HG03103 (cell line): ENCODE data around the gene STARD13.

Experiments
- ATAC-seq: cut with Tn5 transposase; IDR thresholded peaks from one replicate; pipeline ENCODE4 v1.9.1; 2021; ENCODE audit warnings: low read depth; ENCODE audit not compliant: unreplicated experiment

The STARD13 gene

DNA sequence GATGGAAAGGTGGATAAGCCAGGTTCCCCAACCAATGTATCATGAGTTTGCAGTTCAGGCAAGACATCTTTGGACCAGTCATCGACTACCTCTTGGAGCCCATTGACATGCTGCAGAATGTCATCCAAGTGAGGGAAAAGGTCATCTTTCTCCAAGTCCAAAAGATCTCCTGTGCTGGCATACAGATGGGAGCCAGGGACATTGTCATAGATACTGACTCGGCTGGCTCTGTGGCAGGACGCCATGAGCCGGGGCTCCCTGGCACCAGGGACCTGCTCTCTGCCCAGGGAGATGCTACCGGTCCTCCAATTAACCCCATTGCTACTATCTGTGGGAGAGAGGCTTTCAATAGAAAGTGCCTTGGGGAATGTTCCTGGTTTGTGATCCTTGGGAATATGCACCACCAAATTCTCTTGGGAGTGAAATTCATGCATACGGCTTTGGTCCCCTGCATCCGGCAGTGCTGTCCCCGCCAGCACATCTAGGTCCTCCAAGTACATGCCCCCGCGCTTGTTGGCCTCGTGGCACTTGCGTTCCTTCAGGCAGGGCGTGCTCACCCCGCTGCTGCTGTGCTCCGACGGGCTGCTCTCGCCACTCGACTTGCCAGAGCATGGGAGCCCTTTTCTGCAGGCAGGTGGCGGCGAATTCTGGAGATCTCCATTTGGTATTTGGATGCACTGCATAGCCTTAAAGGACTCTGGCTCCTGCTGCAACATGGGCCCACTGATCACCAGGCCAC is 156.3 kb downstream of the STARD13 start:
- ATAC-seq = no peak

DNA sequence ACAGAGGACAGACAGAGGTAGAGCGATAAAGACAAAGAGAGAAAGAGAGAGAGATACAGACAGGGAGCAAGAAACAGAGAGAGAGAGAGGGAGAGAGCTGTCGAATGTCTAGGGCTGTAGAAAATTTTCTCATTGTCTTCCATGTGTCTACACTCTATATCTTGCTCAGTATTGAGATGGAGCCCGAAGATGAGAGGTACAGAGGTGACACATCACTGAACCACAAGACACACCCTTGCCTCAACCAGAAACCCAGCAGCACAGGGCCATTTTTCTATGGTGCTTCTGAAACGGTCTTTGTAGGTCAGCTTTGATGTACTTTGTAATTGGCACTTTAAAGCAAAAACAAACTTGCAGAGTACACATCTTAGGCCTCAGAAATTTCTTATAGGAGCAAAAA is 157.4 kb downstream of the STARD13 start:
- no peak for ATAC-seq

DNA sequence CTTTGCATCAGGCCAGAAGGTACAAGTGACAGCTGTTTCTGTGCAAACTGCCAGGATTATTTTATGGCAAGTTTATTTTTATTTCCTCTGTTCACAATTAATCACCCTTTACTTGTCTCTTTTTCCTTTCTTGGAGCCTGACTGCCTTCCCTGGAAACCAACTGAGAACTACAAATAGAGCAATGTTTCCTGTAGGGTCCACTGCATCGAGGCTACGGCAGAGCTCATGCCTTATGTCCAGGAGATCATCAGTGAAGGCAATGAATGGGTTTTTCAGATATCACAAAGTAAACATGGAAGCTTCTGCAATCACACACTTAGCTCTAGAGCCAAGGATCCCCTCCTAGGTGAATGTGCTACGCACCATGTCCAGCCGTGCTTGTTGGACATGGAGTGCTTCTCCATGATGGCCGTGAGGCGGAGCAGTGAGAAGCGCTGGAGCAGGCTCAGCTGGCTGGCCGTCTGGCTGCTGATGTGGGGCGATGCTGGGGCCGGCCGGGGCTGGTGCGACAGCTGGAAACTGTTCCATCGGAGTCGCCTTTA is 158.5 kb downstream of the STARD13 start:
- no peak for ATAC-seq

DNA sequence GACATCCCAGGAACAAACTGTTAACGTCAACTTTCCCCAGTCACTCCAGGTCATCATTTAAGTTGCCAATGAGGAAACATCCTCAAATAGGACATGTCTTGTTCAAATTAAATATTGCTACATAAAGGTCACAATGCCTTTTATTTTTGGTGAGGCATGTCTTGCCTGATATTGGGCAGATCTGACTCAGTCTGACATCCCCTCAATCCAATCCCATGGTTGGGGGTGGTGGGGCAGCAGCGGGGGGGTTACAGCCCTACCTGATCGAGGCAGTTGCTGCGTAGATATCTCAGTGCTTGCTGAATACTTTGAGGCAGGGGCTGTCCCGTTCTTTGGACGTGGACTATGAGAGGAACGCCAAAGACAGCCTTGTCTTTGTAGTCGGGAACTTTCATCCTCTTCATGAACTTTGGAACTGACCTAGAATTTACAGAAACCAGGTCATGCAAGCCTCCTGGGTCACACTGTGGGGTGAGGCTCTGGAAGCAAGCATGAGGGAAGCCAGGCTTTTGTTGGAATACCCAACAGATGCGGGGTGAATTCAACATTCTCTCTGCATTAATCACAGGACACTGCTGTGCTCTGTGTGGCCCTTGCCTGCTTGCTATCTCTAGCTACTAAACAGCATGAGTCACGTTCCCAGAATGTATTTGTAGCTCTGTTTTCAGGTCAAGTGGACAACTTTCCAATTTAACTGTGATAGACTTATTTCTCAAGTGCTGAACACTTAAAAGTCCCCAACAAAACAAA is 159.6 kb downstream of the STARD13 start:
- no peak for ATAC-seq

DNA sequence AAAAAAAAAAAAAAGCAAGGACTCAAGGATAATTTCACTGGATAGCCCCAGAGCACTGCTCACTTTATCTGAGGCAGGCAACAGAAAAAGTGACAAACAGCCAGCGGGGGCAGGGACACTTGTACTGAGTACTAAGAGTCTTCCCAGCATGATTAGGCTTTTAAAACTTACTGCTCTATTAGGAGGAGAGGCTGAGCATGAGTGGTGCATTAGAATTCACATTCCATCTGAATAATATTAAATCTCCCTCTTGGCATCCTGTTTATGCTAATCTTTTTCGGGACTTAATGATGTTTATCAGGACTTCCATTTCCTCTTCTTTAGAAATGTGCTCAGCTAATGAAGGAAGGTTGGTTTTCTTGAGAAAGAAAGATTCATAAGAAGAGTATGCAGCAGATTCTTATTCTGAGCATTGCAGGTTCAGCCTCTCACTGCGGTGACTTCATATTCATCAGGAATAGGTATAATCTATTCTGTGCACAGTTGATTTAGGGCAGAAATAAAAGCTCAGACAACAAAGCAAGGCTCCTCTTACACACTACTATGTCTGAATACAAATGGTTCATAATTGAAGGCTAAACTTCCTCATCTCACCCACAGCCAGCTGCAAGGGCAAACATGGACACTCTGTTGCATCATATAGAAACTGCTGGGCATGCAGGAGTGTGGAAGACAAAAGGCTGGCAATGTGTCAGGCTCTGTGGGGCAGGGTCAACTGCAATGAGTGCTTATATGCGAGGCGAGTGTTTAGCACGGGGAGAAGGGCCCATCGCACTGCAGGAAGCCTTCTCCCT is 162.3 kb downstream of the STARD13 start:
- ATAC-seq = no peak

DNA sequence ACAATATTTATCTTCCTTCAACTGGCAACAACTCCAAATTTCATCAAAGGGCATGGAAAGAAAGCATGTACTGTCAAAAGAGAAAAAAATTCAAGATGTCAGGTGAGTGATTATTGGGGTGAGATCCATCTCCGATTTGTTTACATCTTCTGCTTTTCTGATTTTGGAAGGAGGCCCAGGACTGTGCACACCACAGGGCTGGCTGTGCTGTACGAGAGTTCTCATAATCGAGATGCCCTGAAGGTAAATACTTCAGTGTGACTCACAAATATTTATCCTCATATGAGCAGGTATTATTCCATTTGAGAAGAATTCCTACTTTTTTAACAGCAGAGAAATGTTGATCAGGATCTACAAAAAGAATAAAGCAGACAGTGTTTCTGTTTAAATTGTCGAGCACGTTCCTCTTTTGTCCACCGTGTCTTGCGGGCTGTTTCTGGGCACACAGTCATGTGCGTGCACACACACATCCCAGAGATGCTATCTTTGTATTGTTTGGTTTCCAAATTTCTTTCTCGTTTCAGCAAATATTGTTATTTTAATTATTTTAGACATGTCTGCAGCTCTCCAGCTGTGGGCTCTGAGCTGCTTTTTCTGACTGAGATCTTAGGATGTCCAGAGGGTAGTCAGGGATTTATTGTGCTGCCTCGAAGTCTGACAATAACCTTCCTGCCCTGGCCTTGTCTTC is 165.6 kb downstream of the STARD13 start:
- no peak for ATAC-seq

DNA sequence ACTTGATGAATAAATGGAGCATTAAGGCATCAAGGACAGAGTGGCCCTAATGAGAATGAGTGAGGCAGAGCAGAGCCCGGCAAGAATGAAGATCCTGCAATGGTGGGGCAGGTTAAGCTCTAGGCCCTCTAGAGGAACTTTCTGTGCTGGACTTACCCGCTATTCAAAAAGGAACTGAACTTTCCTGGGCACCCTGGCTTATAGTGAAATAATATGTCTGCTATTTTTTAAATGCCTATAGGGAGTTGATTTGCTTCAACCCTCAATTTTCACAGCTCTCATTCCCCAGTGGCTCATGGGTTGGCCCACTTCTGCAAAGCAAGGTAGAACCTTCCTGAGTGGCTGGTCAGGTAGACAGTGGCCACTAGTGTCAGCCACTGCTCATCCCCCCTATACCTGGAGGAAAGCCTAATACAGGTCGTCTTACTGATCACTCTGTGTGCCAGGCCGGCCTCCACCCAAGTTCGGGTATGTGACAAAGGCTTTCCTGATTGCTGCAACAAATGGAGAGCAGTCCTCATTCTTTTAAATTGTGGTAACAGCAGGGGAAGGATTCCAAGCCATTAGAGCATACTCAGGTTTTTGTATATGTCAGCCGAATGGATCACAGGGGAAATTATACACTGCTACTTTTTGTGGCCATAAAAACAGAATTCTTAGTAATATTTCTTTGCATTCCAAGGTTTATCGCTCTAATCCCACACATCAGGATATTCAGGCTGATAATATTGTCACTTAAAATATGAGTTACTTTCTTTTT is 166.4 kb downstream of the STARD13 start:
- no peak for ATAC-seq

DNA sequence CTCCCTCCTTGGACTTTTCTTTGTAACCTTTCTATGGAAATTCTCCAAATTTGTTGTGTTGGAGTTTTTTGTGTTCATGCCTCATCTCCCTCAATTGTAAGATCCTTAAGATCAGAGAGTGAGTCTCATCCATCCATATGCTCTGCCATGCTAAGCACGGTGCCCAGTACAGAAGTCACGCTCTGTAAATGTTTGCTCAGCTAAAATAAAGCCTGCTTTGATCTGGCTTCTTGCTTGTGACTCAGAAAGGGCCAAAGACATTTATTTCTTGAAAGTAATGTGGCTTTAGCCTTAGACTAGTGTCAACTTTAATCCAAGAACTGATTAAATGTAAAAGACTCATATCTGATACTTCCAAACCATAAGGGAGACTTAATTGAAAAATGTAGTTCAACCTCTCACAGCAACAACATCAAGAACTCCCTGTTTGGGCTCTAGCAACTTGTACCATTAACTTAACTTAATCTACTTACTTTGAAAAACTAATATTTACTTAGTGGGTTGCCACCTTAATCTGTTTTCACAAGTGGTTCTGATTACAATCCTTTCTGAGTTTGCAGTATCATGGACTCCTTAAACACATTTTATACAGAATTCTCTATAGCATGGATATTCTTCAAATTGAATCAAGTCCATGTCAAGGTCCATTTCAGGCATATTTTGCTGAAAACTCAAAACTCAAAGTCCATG is 169.1 kb downstream of the STARD13 start:
- no peak for ATAC-seq

DNA sequence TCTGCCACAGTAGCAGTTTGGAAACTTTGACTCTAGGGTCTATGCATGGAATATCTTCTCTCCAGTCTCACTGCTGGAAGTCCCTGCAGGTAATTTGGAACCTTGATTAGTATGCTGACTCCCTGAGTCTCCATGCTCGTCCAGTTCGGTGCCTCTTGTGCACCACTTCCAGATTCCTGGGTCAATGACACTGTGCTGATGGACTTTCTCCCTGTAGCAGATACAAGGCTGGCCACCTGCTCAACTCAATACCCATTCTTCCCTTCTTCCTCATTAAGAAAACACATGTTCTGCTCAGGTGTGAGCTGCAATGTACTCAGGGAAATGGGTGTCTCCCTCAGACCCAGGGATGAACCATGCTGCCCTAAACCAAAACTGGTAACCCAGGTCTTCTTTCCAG is 170.3 kb downstream of the STARD13 start:
- ATAC-seq = no peak

DNA sequence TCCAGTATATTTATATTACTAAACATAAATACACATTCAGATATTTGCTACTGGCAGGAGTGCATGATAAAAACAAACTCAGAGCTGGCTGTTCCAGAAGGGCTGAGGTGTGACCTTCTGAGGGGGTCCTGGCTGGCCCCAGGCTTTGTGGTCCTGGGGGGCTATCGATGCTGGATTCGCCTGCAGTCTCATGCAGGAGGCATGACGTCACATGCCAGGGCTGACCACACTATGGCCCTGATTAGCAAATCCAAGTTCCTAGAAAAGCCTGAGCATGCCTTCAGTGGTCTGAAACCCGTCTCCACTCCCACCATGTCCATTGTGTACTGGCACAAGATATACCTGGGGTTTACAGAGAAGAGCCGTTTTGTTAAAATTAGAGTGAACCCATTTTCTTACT is 171.4 kb downstream of the STARD13 start:
- no peak for ATAC-seq

DNA sequence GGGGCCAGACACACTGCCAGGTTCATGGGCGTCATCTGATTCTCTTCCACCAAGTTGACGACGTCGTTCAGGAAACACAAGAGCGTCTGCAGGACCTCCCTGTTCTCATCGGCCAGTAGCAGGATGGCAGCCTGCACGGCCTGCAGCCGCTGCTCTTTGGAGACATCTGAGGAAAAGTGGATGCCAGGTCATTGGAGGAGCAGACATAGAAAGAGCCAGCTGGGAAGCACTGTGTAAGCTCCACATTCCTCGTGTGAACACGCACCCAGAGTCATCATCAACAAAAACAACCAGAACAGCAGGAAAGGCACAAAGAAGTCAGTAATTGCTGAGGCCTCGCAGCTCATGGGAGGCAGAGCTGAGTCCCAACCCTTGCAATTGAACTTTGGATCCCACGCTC is 172.8 kb downstream of the STARD13 start:
- no peak for ATAC-seq

DNA sequence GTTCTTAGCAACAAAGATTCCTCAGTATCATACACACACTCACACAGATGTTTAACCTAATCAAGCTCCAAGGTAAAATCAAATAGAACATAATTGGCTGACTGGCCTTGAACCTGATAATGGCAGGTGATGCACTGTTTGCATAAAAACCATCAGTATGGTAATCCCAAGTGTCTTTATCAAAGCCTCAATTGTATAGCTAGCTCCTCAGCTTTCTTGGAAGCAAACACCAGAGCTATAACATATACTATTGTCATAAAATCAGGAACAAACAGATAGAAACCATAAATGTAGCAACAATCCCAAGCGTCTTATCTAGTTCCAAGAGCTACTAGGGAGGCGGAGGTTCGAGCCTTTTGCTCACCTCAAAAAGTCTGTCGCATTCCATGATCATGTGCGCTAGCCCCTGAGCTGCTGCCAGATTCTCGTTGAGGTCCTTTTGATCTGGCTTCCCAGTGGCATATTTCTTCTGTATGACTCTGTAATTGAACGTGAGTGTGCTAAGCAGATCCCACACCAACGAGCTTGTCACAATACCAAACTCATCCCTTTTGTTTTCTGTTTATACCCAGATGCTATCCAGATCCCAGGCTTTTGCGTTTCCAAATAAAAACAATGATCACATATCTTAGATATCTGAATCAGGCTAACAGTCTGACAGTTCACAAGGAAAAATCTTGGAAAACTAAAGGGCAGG is 174.0 kb downstream of the STARD13 start:
- ATAC-seq = peak; percentile 19

DNA sequence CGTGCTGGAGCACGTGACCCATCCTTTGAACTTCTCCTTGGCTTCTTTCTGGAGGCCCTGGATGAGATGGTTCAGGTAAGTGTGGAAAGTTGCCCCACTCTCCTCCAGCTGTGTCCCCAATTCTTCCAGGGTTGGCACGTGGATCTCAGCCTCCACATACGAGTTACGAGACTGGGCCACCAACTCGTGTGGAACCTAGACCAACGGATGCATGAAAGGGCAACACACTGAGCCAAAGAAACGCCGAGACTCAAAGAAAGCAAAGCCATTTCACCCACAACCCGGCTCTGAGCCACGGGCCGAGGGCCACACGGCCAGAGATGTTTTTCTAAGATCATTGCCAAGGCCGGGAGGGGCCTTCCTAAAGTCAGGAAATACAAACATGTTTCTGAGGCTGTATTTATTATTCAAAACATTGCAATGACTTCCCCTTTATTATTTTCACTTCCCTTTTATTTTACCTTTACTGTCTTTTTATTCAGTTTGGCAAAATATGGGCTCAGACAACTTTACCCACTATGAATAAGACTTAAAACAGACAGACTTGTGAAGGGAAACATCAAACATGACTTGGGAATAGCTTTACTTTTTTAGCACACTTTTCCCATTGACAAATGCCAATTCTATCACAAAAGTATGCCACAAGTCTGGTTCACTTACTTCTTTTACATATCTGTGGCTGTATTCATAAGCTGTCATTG is 174.7 kb downstream of the STARD13 start:
- peak; percentile 41 for ATAC-seq

DNA sequence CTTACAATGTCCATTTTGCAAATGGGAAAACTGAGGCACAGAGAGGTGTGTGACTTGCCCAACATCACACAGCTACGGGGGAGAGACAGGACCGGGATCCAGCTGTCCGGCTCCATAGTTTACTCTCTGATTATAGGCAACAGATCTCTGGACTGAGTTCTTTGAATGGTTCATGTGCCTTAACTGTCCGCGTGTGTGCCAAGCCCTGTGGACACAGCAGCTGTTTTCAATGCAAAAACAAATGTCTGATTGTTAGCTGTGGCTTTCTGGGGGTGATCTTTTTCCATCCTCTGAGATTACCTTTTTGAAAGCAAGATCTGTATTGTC is 175.2 kb downstream of the STARD13 start:
- ATAC-seq = no peak

DNA sequence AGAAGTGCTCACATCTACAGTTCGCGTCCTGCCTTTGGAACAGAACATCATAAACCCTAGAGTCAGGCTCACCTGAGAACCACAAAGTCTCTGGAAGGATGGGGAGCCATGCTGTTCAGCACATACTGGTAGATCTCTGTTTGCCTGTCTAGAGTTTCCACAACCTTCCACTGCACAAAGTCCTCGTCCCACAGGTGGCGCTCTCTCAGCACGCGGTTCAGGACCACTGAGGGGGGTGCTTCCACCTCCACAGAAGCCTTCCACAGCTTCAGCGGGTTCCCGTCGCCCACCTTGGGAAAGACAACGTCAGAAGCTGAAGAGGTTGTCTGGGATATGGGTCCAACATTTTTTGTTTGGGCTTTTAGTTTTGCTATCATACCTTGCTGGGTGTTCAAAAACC is 175.8 kb downstream of the STARD13 start:
- ATAC-seq = no peak

DNA sequence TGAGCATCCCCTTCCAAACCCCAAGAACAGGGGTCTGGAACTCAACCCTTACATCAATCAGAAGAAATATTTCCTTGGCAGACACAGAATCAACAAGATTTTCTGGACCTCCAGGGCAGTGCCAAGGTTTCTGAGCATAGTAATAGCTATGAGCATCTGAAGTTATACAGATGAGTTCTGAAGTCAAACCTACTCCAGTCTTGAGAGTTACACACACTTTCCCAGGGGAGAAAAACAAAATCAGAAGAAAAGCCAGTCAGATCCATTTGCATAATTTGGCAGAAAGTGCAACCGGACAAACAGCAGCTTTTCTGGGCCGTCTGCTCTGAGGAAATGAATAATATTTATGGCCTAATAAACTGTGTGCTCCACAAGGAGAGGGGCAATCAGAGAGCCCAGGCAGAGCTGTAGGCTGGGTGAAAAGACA is 176.3 kb downstream of the STARD13 start:
- no peak for ATAC-seq

DNA sequence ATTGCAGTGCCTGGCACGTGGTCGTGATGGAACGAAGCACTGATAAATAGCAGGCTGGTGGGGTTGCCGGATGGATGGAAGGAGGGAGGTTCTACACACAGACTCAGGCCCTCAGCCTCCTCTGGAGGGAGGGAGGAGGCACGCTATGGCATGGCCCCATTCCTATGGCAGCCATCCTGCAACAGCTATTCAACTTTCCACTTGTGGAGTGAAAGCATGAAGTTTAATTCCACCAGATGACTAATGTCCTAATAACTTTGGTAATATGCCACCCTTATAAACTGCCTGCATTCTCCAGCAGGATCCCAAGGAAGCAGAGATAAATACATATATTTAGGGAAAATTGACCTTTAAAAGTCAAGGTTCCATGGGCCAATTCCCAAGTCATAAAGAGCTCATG is 176.9 kb downstream of the STARD13 start:
- no peak for ATAC-seq

DNA sequence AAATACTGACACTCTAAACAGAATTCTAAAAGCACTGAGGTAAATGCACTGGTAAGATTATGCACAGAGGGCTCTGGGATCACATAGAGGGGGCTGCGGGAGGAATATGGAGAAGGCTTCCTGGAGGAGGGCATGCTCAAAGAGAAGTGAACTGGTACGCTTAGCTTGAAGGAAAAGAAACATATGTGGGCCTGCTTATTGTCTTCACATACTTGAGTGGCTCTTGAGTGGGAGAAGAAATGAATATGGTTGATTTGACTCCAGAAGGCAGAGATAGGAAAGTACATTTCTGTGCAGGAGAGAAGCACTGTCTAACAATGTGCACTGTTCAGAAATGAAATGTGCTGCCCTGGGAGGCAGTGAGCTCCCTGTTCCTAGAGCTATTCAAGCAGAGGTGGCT is 178.2 kb downstream of the STARD13 start:
- ATAC-seq = no peak
